Smooth muscle cell (in vitro differentiated cells): ENCODE data around the gene ARHGEF7. TPM values are rescaled to one million over a fixed set of nuclear protein-coding genes. Genes with fewer than 3 reads are reported as not detected.

Experiments used
- DNase-seq: peaks from one replicate; lab custom pipeline; 2025; ENCODE audit not compliant: unreplicated experiment; lab: John Stamatoyannopoulos, UW
- H2AFZ ChIP-seq: fragments of 200-600 bp; sonication (generic); 2 replicates; pipeline ENCODE4 v1.6.0; 2016; ENCODE audit warnings: antibody characterized with exemption, low read depth, mild to moderate bottlenecking
- H3F3A ChIP-seq: fragments of 200-600 bp; sonication (generic); 2 replicates; pipeline ENCODE4 v1.6.0; 2017; ENCODE audit warnings: antibody characterized with exemption, low read depth
- H3K27ac ChIP-seq: fragments of 200-600 bp; sonication (generic); 2 replicates; pipeline ENCODE4 v1.5.1; 2016; ENCODE audit warnings: low read depth, mild to moderate bottlenecking
- H3K27me3 ChIP-seq: fragments of 200-600 bp; sonication (generic); 2 replicates; pipeline ENCODE4 v1.6.1; 2016; ENCODE audit warnings: low read depth, mild to moderate bottlenecking
- H3K36me3 ChIP-seq: fragments of 200-600 bp; sonication (generic); 2 replicates; pipeline ENCODE4 v1.5.1; 2016; ENCODE audit warnings: low read depth
- H3K4me1 ChIP-seq: fragments of 200-600 bp; sonication (generic); 2 replicates; pipeline ENCODE4 v1.5.1; 2016; ENCODE audit warnings: low read depth
- H3K4me2 ChIP-seq: fragments of 200-600 bp; sonication (generic); 2 replicates; pipeline ENCODE4 v1.6.0; 2016; ENCODE audit warnings: mild to moderate bottlenecking
- H3K4me3 ChIP-seq: fragments of 200-600 bp; sonication (generic); 2 replicates; pipeline ENCODE4 v1.5.1; 2016; ENCODE audit warnings: mild to moderate bottlenecking
- H3K79me2 ChIP-seq: fragments of 200-600 bp; sonication (generic); 2 replicates; pipeline ENCODE4 v1.6.0; 2016; ENCODE audit warnings: low read depth, mild to moderate bottlenecking
- H3K9ac ChIP-seq: fragments of 200-600 bp; sonication (generic); 2 replicates; pipeline ENCODE4 v1.6.0; 2016; ENCODE audit warnings: low read depth
- H3K9me3 ChIP-seq: fragments of 200-600 bp; sonication (generic); replicated peaks from 2 replicates; pipeline ENCODE4 v1.5.1; 2016; ENCODE audit warnings: low read depth
- H4K20me1 ChIP-seq: fragments of 200-600 bp; sonication (generic); 2 replicates; pipeline ENCODE4 v1.6.0; 2016; ENCODE audit warnings: low read depth
- CTCF ChIP-seq: fragments of 200-600 bp; sonication (generic); IDR thresholded peaks from 2 replicates; pipeline ENCODE4 v1.5.1; 2017; ENCODE audit warnings: borderline replicate concordance, mild to moderate bottlenecking, antibody characterized with exemption; ENCODE audit not compliant: insufficient read depth, poor library complexity, severe bottlenecking
- WGBS: methylation state at CpG from one replicate; pipeline ENCODE4 v1.1.7; 2016; ENCODE audit warnings: low lambda C conversion rate; 5-methylcytosine and 5-hydroxymethylcytosine counted together
- polyA plus RNA-seq: library from polyadenylated mRNA; unstranded; fragments of >200 nt; fragmentation: Nextera tagmentation; extraction: Ambion mirVana; gene quantifications from 2 replicates; pipeline ENCODE4 v1.2.1, GENCODE V29; 2016
- total RNA-seq: library from RNA; depleted of rRNA; stranded (reverse); fragments of >200 nt; gene quantifications from 2 replicates; pipeline ENCODE4 v1.2.3, GENCODE V29; 2014

ARHGEF7 gene
- total and polyA plus RNA-seq, 2 experiments from 2014 or later = 13.8 to 32.4 TPM

GRCh38 chr13:111095031-111095840, 19.9 kb upstream of the ARHGEF7 start:
- H3K4me1 ChIP-seq = no peaks in the 10 kb centered on the region
- no peaks in the 10 kb centered on the region for H3K36me3 ChIP-seq
- H3K9ac ChIP-seq = no peak overlapping the region
- no peak overlapping the region for H3K4me3 ChIP-seq
- no peak for DNase-seq
- no peak overlapping the region for H3K4me2 ChIP-seq
- H2AFZ ChIP-seq = no peak overlapping the region
- no peaks in the 10 kb centered on the region for H3F3A ChIP-seq
- no peaks in the 10 kb centered on the region for H3K79me2 ChIP-seq
- H3K9me3 ChIP-seq = no peaks in the 10 kb centered on the region
- no peak for TF ChIP-seq CTCF
- H3K27me3 ChIP-seq = peaks cover 72% of the 10 kb centered on the region
- H4K20me1 ChIP-seq = no peaks in the 10 kb centered on the region
- 87% methylated on average over 30 of the region's 30 CpGs for WGBS
- H3K27ac ChIP-seq = no peak overlapping the region

GRCh38 chr13:111095911-111096501, 19.1 kb upstream of the ARHGEF7 start:
- H3K4me1 ChIP-seq = no peaks in the 10 kb centered on the region
- H3F3A ChIP-seq = no peaks in the 10 kb centered on the region
- no peak for DNase-seq
- 84% methylated on average over 9 of the region's 9 CpGs for WGBS
- H3K79me2 ChIP-seq = no peaks in the 10 kb centered on the region
- H3K4me3 ChIP-seq = no peak overlapping the region
- TF ChIP-seq CTCF = no peak
- H3K9me3 ChIP-seq = no peaks in the 10 kb centered on the region
- H2AFZ ChIP-seq = no peak overlapping the region
- H3K27me3 ChIP-seq = peaks cover 66% of the 10 kb centered on the region
- no peaks in the 10 kb centered on the region for H3K36me3 ChIP-seq
- H3K9ac ChIP-seq = no peak overlapping the region
- H3K4me2 ChIP-seq = no peak overlapping the region
- no peak overlapping the region for H3K27ac ChIP-seq
- no peaks in the 10 kb centered on the region for H4K20me1 ChIP-seq

- no peak for TF ChIP-seq CTCF
- Histone ChIP-seq H3K4me2 (no peak overlapping the region), H3K9me3 (peaks cover 4% of the 10 kb centered on the region), H3K4me1 (no peaks in the 10 kb centered on the region), H2AFZ (no peak overlapping the region), H3K9ac (no peak overlapping the region), H3K27ac (no peak overlapping the region), H3K79me2 (no peaks in the 10 kb centered on the region), H3K4me3 (no peak overlapping the region), H3F3A (no peaks in the 10 kb centered on the region), H3K27me3 (peaks cover 44% of the 10 kb centered on the region), H3K36me3 (no peaks in the 10 kb centered on the region), H4K20me1 (no peaks in the 10 kb centered on the region)
- WGBS = 77% methylated on average over 1 of the region's 1 CpG
- no peak for DNase-seq
Observed at GRCh38 chr13:111099290-111099689, 15.8 kb upstream of the ARHGEF7 start.
